Measurements from ENCODE around the gene COPE.

DNA sequence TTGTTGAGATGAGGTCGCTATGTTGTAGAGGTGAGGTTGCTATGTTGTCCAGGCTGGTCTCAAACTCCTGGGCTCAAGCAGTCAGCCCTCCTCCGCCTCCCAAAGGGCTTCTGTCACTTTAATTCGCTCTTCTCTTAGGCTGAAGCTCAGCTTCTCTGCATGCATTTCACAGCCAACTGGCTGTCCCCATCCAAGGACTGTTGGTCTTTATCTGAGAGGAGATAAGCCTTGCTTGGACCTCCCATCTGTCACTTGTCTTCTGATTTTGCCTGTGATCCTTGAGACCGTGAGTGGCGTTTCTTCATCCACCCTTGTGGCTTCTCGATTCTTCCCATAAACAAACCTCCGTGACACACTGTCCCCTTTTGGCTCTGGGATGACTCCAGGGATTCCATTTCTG is 47.6 kb downstream of the COPE start:
- TF ChIP-seq CTCF (conservative IDR thresholded peaks at IDR 0.05) (no peak), ZFX (IDR thresholded peaks at IDR 0.05) (no peak)

Data from C4-2B (cell line).